Mucosa of descending colon (tissue), 3 donors: ENCODE data around the gene BCAN. TPM values are rescaled to one million over a fixed set of nuclear protein-coding genes. Genes with fewer than 3 reads are reported as not detected.

ENCODE experiments used
- ATAC-seq: fragments of 200-7000 bp; cut with Tn5 transposase; one replicate; pipeline ENCODE4 v1.9.1; 2020; ENCODE audit warnings: mild to moderate bottlenecking, moderate library complexity
- DNase-seq, 3 donors: peaks; one replicate each; pipeline ENCODE4 v3.0.0-alpha.2; 2020
- H3K36me3 ChIP-seq: fragments of 200-600 bp; one replicate; pipeline ENCODE4 v1.8.0; 2021; ENCODE audit warnings: low read depth, mild to moderate bottlenecking
- H3K4me1 ChIP-seq: fragments of 200-600 bp; one replicate; pipeline ENCODE4 v1.8.0; 2021; ENCODE audit warnings: low read depth, mild to moderate bottlenecking
- H3K4me3 ChIP-seq: fragments of 200-600 bp; one replicate; pipeline ENCODE4 v1.8.0; 2021; ENCODE audit warnings: mild to moderate bottlenecking
- H3K9me3 ChIP-seq: fragments of 200-600 bp; one replicate; pipeline ENCODE4 v1.8.0; 2021; ENCODE audit warnings: mild to moderate bottlenecking
- intact Hi-C, 2 donors: fragments of 100-400 bp; cut with DNase I in 1 of 2; cut with micrococcal nuclease in 1 of 2; formaldehyde crosslinking; loops; one replicate each; pipeline versions ENCODE4 v1.11.0 to v1.11.1; 2022; cut with DNase I, micrococcal nuclease
- total RNA-seq, 3 donors: library from RNA; stranded (reverse); fragmentation: NEBNext Ultra II Directional in 2 of 3; extraction: Animal tissue kit (Norgen Biotek cat#: 25700) in 2 of 3; gene quantifications; one replicate each; pipeline versions ENCODE4 v1.2.1 to v1.2.4, GENCODE V29; 2021 to 2023
- TF ChIP-seq, protein P1 (sequence below): fragments of 200-600 bp; IDR thresholded peaks from one replicate; pipeline ENCODE4 v1.8.0; 2022; ENCODE audit warnings: antibody characterized with exemption, mild to moderate bottlenecking
- donor health status: DM: no; HTN: no; CAD: no; lungs with moderate emphysema.
- donor health status: DM: no; HTN: no; CAD: no.
- donor health status: DM: no; HTN: yes; CAD: no.

BCAN gene
- total RNA-seq, 3 donors from 2014 or later, result 0.14 to 0.79 TPM; not detected in 1

GRCh38 chr1:156664767-156665411 is 23.0 kb downstream of the BCAN start:
- intact Hi-C loops, result no loop called here
- TF ChIP-seq, protein P1, sequence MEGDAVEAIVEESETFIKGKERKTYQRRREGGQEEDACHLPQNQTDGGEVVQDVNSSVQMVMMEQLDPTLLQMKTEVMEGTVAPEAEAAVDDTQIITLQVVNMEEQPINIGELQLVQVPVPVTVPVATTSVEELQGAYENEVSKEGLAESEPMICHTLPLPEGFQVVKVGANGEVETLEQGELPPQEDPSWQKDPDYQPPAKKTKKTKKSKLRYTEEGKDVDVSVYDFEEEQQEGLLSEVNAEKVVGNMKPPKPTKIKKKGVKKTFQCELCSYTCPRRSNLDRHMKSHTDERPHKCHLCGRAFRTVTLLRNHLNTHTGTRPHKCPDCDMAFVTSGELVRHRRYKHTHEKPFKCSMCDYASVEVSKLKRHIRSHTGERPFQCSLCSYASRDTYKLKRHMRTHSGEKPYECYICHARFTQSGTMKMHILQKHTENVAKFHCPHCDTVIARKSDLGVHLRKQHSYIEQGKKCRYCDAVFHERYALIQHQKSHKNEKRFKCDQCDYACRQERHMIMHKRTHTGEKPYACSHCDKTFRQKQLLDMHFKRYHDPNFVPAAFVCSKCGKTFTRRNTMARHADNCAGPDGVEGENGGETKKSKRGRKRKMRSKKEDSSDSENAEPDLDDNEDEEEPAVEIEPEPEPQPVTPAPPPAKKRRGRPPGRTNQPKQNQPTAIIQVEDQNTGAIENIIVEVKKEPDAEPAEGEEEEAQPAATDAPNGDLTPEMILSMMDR, result no peak
- peaks cover 40% of the 10 kb centered on the region for H3K4me1 ChIP-seq
- no peaks in the 10 kb centered on the region for H3K36me3 ChIP-seq
- H3K4me3 ChIP-seq, result no peak overlapping the region
- H3K9me3 ChIP-seq, result no peaks in the 10 kb centered on the region
- peak; percentile 42 to 67 (median 50) for DNase-seq
- peak; percentile 6 for ATAC-seq

DNA sequence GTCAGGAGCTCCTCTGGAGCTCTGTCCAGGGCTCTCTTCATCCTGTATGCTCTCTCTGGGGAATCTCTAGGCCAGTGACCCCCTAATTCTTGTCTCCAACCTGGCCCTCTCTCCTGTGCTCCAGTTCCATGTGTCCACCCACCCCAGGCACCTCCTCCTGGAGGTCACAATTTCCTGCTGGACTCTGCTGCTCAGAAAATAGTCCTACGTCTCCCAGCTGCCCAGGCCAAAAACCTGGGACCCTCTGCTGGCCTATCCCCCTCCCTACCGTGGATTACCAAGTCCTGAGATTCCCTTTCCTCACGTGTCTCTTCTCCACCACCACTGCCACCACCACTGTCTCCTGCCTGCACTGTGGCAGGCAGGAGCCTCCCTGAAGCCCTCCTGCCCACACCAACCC is 23.6 kb downstream of the BCAN start:
- ATAC-seq, result no peak
- no peaks in the 10 kb centered on the region for H3K9me3 ChIP-seq
- H3K36me3 ChIP-seq, result no peaks in the 10 kb centered on the region
- TF ChIP-seq, protein P1, result no peak
- intact Hi-C loops, result no loop called here
- no peak overlapping the region for H3K4me3 ChIP-seq
- peak in 1 of 3 donors; percentile 35 for DNase-seq
- peaks cover 35% of the 10 kb centered on the region for H3K4me1 ChIP-seq

- DNase-seq (no peak), ATAC-seq (no peak)
- Histone ChIP-seq H3K4me1 (peaks cover 22% of the 10 kb centered on the region), H3K4me3 (no peak overlapping the region), H3K36me3 (no peaks in the 10 kb centered on the region), H3K9me3 (no peaks in the 10 kb centered on the region)
- intact Hi-C loops, result no loop called here
- TF ChIP-seq, protein P1, result no peak
Observed at GRCh38 chr1:156666862-156667609, 25.1 kb downstream of the BCAN start.

DNA sequence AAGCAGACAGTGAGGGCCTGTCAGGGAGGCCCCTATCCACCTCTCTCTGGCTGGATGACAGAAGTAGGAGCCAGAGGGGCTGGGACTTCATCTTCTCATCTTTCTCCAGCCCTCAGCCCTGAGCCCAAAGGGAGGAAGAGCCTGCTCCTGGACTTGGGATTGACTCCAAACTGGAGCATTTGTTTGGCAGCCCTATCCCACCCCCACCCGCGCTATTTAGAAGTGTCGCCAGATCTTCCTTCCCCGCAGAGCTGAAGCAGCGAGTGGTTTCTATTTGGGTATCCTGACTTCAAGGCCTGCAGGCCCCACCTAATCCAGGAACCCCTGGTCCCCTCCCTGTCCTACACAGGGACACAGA is 25.7 kb downstream of the BCAN start:
- TF ChIP-seq, protein P1, result no peak

GRCh38 chr1:156667968-156668709 is 26.2 kb downstream of the BCAN start:
- TF ChIP-seq, protein P1, result no peak
- intact Hi-C loops, result no loop called here
- Histone ChIP-seq H3K4me3 (no peak overlapping the region), H3K4me1 (peaks cover 15% of the 10 kb centered on the region), H3K36me3 (no peaks in the 10 kb centered on the region), H3K9me3 (no peaks in the 10 kb centered on the region)
- peak in 1 of 3 donors; percentile 29 for DNase-seq
- no peak for ATAC-seq

More for the DNA sequence above, 25.7 kb downstream of the BCAN start:
- DNase-seq (no peak), ATAC-seq (no peak)
- H3K36me3 ChIP-seq, result no peaks in the 10 kb centered on the region
- no peak overlapping the region for H3K4me3 ChIP-seq
- peaks cover 17% of the 10 kb centered on the region for H3K4me1 ChIP-seq
- no peaks in the 10 kb centered on the region for H3K9me3 ChIP-seq
- intact Hi-C loops, result no loop called here
